SK-N-SH (cell line): ENCODE measurements around the gene JAKMIP3.

ENCODE experiments used
- CTCF ChIP-seq: fragments of 200-600 bp; sonication (generic); IDR thresholded peaks from 2 replicates; pipeline ENCODE4 v1.6.1; 2017; ENCODE audit warnings: antibody characterized with exemption, mild to moderate bottlenecking, moderate library complexity
- EP300 ChIP-seq, 2 experiments: IDR thresholded peaks; 2 replicates each; pipeline versions ENCODE4 v1.4.0 to v1.6.1; 2012; ENCODE audit warnings: borderline replicate concordance in 1 of 2, low read depth in 1 of 2, low read length in 1 of 2
- GABPA ChIP-seq: IDR thresholded peaks from 2 replicates; pipeline ENCODE4 v1.4.0; 2012; ENCODE audit warnings: low read depth, mild to moderate bottlenecking
- JUND ChIP-seq: IDR thresholded peaks from 2 replicates; pipeline ENCODE4 v1.4.0; 2012
- NRF1 ChIP-seq: IDR thresholded peaks from 2 replicates; pipeline ENCODE4 v1.6.1; 2012; ENCODE audit warnings: low read depth, mild to moderate bottlenecking, low read length
- PBX3 ChIP-seq: IDR thresholded peaks from 2 replicates; pipeline ENCODE4; 2012
- REST ChIP-seq: IDR thresholded peaks from 2 replicates; pipeline ENCODE4 v1.6.1; 2012; ENCODE audit warnings: mild to moderate bottlenecking, low read depth, low read length, moderate library complexity
- SMC3 ChIP-seq: IDR thresholded peaks from 2 replicates; pipeline ENCODE4 v1.6.1; 2012; ENCODE audit warnings: low read depth, low read length, improper control_type of control experiment
- USF2 ChIP-seq: fragments of 150-350 bp; IDR thresholded peaks from 2 replicates; pipeline ENCODE4 v1.6.1; 2017; ENCODE audit warnings: antibody characterized with exemption, low read length, low read depth, borderline replicate concordance
- YY1 ChIP-seq: IDR thresholded peaks from 2 replicates; pipeline ENCODE4 v1.4.0; 2012; ENCODE audit warnings: low read depth, mild to moderate bottlenecking
- ZBTB33 ChIP-seq: IDR thresholded peaks from 2 replicates; pipeline ENCODE4 v1.4.0; 2012; ENCODE audit warnings: low read depth, borderline replicate concordance

GRCh38 chr10:132100556-132101349 is 35.0 kb downstream of the JAKMIP3 start:
- TF ChIP-seq REST (no peak), PBX3 (no peak), CTCF (no peak), JUND (no peak), SMC3 (no peak), NRF1 (no peak), YY1 (no peak), EP300 (IDR thresholded peaks at IDR 0.05; ENCODE audit: borderline replicate concordance in 1 of 2, low read depth in 1 of 2, low read length in 1 of 2) (no peak), USF2 (no peak), GABPA (no peak), ZBTB33 (no peak)
